ENCODE data around the gene FSHR.

GRCh38 chr2:49122107-49122506 is 32.2 kb downstream of the FSHR start:
- TF ChIP-seq GABPA (IDR thresholded peaks at IDR 0.05 in 1 of 2, conservative IDR thresholded peaks at IDR 0.05 in 1 of 2) (no peak), JUND (IDR thresholded peaks at IDR 0.05) (no peak)
